PC-3 (cell line): ENCODE measurements around the gene TRIM28. TPM values are rescaled to one million over a fixed set of nuclear protein-coding genes. Genes with fewer than 3 reads are reported as not detected.

Experiments used
- ATAC-seq: fragments of 200-7000 bp; cut with Tn5 transposase; 2 replicates; pipeline ENCODE4 v1.9.1; 2020; ENCODE audit warnings: mild to moderate bottlenecking, moderate library complexity
- BruUV-seq: library from RNA; stranded (reverse); fragments of 400-500 nt; replicated peaks from 2 replicates; lab custom pipeline; 2021; lab: Mats Ljungman, UMichigan
- CTCF ChIA-PET: fragments of 300-600 bp; sonication (Branson Sonifier 250); formaldehyde crosslinking; loops from one replicate; lab custom pipeline; 2022; ENCODE audit warnings: antibody characterized with exemption; lab: Charles Lee
- POLR2A ChIA-PET: fragments of 300-600 bp; sonication (Branson Sonifier 250); formaldehyde crosslinking; loops from one replicate; lab custom pipeline; 2022; ENCODE audit warnings: antibody characterized with exemption; ENCODE audit not compliant: unreplicated experiment; lab: Charles Lee
- DNase-seq: peaks from one replicate; pipeline ENCODE4 v3.0.0-alpha.2; 2015
- H2AFZ ChIP-seq: fragments of 300-600 bp; sonication (generic); 2 replicates; pipeline ENCODE4 v1.6.0; 2016; ENCODE audit warnings: antibody characterized with exemption, low read length
- H3F3A ChIP-seq: fragments of 300-600 bp; sonication (generic); one replicate; pipeline ENCODE4 v1.6.0; 2017; ENCODE audit warnings: antibody characterized with exemption, low read length, control low read depth, mild to moderate bottlenecking; ENCODE audit not compliant: unreplicated experiment
- H3K27ac ChIP-seq: fragments of 300-600 bp; sonication (generic); 2 replicates; pipeline ENCODE4 v1.5.1; 2016; ENCODE audit warnings: mild to moderate bottlenecking, low read length
- H3K27me3 ChIP-seq: fragments of 300-600 bp; sonication (generic); 2 replicates; pipeline ENCODE4 v1.6.1; 2016; ENCODE audit warnings: low read length, mixed read lengths
- H3K36me3 ChIP-seq: fragments of 300-600 bp; sonication (generic); 2 replicates; pipeline ENCODE4 v1.6.1; 2016; ENCODE audit warnings: low read depth, mixed run types, low read length, mixed read lengths
- H3K4me1 ChIP-seq: fragments of 300-600 bp; sonication (generic); 2 replicates; pipeline ENCODE4 v1.5.1; 2016; ENCODE audit warnings: low read length; ENCODE audit not compliant: insufficient read depth
- H3K4me2 ChIP-seq: fragments of 300-600 bp; sonication (generic); 2 replicates; pipeline ENCODE4 v1.6.0; 2016; ENCODE audit warnings: low read length
- H3K4me3 ChIP-seq: fragments of 300-600 bp; sonication (generic); 2 replicates; pipeline ENCODE4 v1.5.1; 2016; ENCODE audit warnings: mild to moderate bottlenecking, low read length, mixed read lengths
- H3K79me2 ChIP-seq: fragments of 300-600 bp; sonication (generic); 2 replicates; pipeline ENCODE4 v1.6.1; 2017; ENCODE audit warnings: low read length, mixed read lengths
- H3K9ac ChIP-seq: fragments of 300-600 bp; sonication (generic); 2 replicates; pipeline ENCODE4 v1.6.0; 2016; ENCODE audit warnings: mild to moderate bottlenecking, low read length
- H3K9me2 ChIP-seq: fragments of 300-600 bp; sonication (generic); replicated peaks from 2 replicates; pipeline ENCODE4 v1.6.1; 2016; ENCODE audit warnings: mixed run types, low read length, mixed read lengths
- H3K9me3 ChIP-seq: fragments of 300-600 bp; sonication (generic); 2 replicates; pipeline ENCODE4 v1.6.1; 2016; ENCODE audit warnings: low read length, mixed read lengths
- H4K20me1 ChIP-seq: fragments of 300-600 bp; sonication (generic); 2 replicates; pipeline ENCODE4 v1.6.1; 2016; ENCODE audit warnings: low read length, mixed read lengths
- CTCF ChIP-seq: fragments of 300-600 bp; sonication (generic); conservative IDR thresholded peaks from 2 replicates; pipeline ENCODE4 v1.5.1; 2017; ENCODE audit warnings: antibody characterized with exemption, low read depth, mild to moderate bottlenecking, low read length
- EZH2 ChIP-seq: fragments of 300-600 bp; sonication (generic); IDR thresholded peaks from one replicate; pipeline ENCODE4 v1.6.1; 2017; ENCODE audit warnings: antibody characterized with exemption, mild to moderate bottlenecking, low read length; ENCODE audit not compliant: unreplicated experiment
- EZH2phosphoT487 ChIP-seq: fragments of 300-600 bp; sonication (generic); IDR thresholded peaks from 2 replicates; pipeline ENCODE4 v1.6.1; 2018; ENCODE audit warnings: mild to moderate bottlenecking, antibody characterized with exemption, low read length, borderline replicate concordance
- intact Hi-C: fragments of 100-400 bp; cut with micrococcal nuclease; formaldehyde crosslinking; loops from 2 replicates; pipeline ENCODE4 v1.9.0; 2023
- total RNA-seq: library from RNA; depleted of rRNA; stranded (reverse); fragments of >200 nt; gene quantifications from 2 replicates; pipeline ENCODE4 v1.2.3, GENCODE V29; 2014

TRIM28 gene
- total RNA-seq, 1 experiment from 2014 or later, result 1,169 TPM

- intact Hi-C loops, result no loop called here
- DNase-seq, result no peak
- peaks cover 12% of the 10 kb centered on the region for H3K79me2 ChIP-seq
- ATAC-seq, result no peak
- no peak overlapping the region for H3K9ac ChIP-seq
- no peak overlapping the region for H3K4me2 ChIP-seq
- no peaks in the 10 kb centered on the region for H3F3A ChIP-seq
- H3K36me3 ChIP-seq, result peaks cover 8% of the 10 kb centered on the region; the same call in 1 of the 2 replicates
- no peaks in the 10 kb centered on the region for H3K9me2 ChIP-seq
- H4K20me1 ChIP-seq, result no peaks in the 10 kb centered on the region
- no peak overlapping the region for H3K27ac ChIP-seq
- no peak overlapping the region for H3K4me3 ChIP-seq
- H3K9me3 ChIP-seq, result no peaks in the 10 kb centered on the region
- H3K4me1 ChIP-seq, result peaks cover 15% of the 10 kb centered on the region
- ChIA-PET POLR2A (no interaction called here), CTCF (interaction anchor here (0.6 kb wide), 1 partner anchor 38 kb away, joined by 3 read pairs; no protein-coding TSS in a partner anchor)
- TF ChIP-seq EZH2phosphoT487 (no peak), CTCF (no peak), EZH2 (no peak)
- BruUV-seq, result no TSS peak
- H2AFZ ChIP-seq, result no peak overlapping the region
- no peaks in the 10 kb centered on the region for H3K27me3 ChIP-seq
These were observed 25.5 kb downstream of the TRIM28 start for GRCh38 chr19:58569191-58569942.

GRCh38 chr19:58569943-58570670 lies 26.2 kb downstream of the TRIM28 start:
- Histone ChIP-seq H2AFZ (no peak overlapping the region), H3K79me2 (peaks cover 12% of the 10 kb centered on the region), H3K4me3 (no peak overlapping the region), H3K9me3 (no peaks in the 10 kb centered on the region), H3K9ac (no peak overlapping the region), H3K4me1 (peaks cover 19% of the 10 kb centered on the region), H3K9me2 (no peaks in the 10 kb centered on the region), H3K27ac (no peak overlapping the region), H3K4me2 (no peak overlapping the region), H3K36me3 (peaks cover 8% of the 10 kb centered on the region; the same call in 1 of the 2 replicates), H3K27me3 (no peaks in the 10 kb centered on the region), H4K20me1 (no peaks in the 10 kb centered on the region), H3F3A (no peaks in the 10 kb centered on the region)
- DNase-seq (no peak), ATAC-seq (no peak)
- intact Hi-C loops, result no loop called here
- ChIA-PET CTCF (interaction anchor here (0.6 kb wide), 1 partner anchor 37 kb away, joined by 3 read pairs; no protein-coding TSS in a partner anchor), POLR2A (no interaction called here)
- TF ChIP-seq EZH2phosphoT487, result no peak
- no TSS peak for BruUV-seq

GRCh38 chr19:58570770-58571574 lies 27.1 kb downstream of the TRIM28 start:
- no peak for ATAC-seq
- intact Hi-C loops, result no loop called here
- DNase-seq, result no peak
- Histone ChIP-seq H3K4me1 (peaks cover 22% of the 10 kb centered on the region), H3K36me3 (peaks cover 8% of the 10 kb centered on the region; the same call in 1 of the 2 replicates), H3F3A (no peaks in the 10 kb centered on the region), H3K27me3 (no peaks in the 10 kb centered on the region), H3K4me2 (no peak overlapping the region), H3K27ac (no peak overlapping the region), H3K9ac (no peak overlapping the region), H2AFZ (no peak overlapping the region), H3K79me2 (peaks cover 15% of the 10 kb centered on the region), H3K9me2 (no peaks in the 10 kb centered on the region), H3K9me3 (no peaks in the 10 kb centered on the region), H4K20me1 (no peaks in the 10 kb centered on the region), H3K4me3 (no peak overlapping the region)
- BruUV-seq, result no TSS peak
- ChIA-PET POLR2A (no interaction called here), CTCF (no interaction called here)
- no peak for TF ChIP-seq EZH2phosphoT487
- TF ChIP-seq CTCF, result no peak
- no peak for TF ChIP-seq EZH2
